Adipose tissue (tissue), 3 donors: ENCODE measurements around the gene TMEM255B. TPM values are rescaled to one million over a fixed set of nuclear protein-coding genes. Genes with fewer than 3 reads are reported as not detected.
"Not testable (repeated sequence)": the region's sequence is repeated elsewhere in the genome, so short reads cannot be mapped to it uniquely, and the experiment has no call there.

ENCODE experiments used
- H3K27ac ChIP-seq: one replicate; pipeline ENCODE4 v1.5.1; 2013; ENCODE audit warnings: low read depth, low read length
- WGBS, 3 donors: extraction: QIAGEN DNeasy Blood & Tissue Kit; methylation state at CpG; one replicate each; pipeline ENCODE4 v1.1.7; 2013; 5-methylcytosine and 5-hydroxymethylcytosine counted together
- polyA plus RNA-seq, 3 donors: library from polyadenylated mRNA; stranded (reverse); fragments of 200-250 nt; gene quantifications; one replicate each; pipeline ENCODE4 v1.2.3, GENCODE V29; 2013
- donor health status: healthy with polysubstance abuse.
- donor health status: Bipolar disorder and iron deficiency.
- donor health status: healthy.

The TMEM255B gene
- polyA plus RNA-seq, 3 donors: 3.9 to 24.7 (median 14.2) TPM

DNA sequence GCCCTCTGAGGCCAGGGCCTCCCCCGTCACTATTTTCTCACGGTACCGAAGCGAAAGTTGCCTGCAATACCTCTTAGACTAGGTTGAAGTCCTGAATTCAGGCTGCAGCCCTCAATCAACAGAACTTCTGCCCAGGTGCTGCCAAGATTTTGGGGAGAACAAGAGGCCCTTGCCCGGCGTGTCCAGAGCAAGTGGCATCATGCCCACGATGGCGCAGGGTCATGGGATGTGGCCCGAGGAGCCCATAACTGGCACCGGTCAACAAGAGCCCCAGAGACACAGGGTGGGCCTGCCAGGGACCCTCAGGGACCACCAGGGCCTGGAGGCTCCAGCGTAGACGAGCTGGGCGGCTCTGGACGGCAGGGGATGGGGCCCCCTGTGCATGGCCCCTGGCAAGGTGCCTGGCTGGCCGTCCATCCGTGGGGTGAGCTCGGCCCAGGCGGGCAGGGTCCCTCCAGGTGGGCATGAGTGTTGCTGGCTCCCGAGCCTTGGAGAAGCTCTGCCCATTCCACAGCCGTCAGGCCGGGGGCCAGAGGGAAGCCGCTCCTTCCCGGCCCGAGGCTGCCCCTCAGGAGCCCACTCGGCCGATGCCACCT lies 59.8 kb downstream of the TMEM255B start:
- no peak overlapping the region for H3K27ac ChIP-seq

DNA sequence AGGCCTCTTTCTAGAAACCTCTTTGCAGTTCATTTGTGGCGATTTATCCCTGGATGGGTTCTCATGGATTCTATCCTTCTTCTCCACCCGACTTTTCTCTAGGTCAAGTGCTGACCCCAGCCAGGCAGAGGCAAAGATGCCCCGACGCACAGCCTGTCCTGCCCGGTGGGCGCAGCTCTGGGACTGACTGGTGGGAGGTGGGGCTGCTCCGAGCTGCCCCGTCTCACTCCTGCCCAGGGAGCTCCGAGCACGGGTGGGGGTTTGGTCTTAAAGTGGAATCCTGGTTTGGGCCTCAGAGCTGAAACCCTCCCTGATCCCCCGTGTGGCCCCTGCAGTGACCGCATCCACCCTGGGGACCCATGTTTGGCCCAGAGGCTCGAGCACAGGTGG lies 60.3 kb downstream of the TMEM255B start:
- H3K27ac ChIP-seq: no peak overlapping the region
- 83 to 90% (median 84%) methylated on average over 13 of the region's 13 CpGs for WGBS, 3 donors

More for the DNA sequence above, 59.8 kb downstream of the TMEM255B start:
- 88 to 94% (median 92%) methylated on average over 26 of the region's 26 CpGs for WGBS, 3 donors

DNA sequence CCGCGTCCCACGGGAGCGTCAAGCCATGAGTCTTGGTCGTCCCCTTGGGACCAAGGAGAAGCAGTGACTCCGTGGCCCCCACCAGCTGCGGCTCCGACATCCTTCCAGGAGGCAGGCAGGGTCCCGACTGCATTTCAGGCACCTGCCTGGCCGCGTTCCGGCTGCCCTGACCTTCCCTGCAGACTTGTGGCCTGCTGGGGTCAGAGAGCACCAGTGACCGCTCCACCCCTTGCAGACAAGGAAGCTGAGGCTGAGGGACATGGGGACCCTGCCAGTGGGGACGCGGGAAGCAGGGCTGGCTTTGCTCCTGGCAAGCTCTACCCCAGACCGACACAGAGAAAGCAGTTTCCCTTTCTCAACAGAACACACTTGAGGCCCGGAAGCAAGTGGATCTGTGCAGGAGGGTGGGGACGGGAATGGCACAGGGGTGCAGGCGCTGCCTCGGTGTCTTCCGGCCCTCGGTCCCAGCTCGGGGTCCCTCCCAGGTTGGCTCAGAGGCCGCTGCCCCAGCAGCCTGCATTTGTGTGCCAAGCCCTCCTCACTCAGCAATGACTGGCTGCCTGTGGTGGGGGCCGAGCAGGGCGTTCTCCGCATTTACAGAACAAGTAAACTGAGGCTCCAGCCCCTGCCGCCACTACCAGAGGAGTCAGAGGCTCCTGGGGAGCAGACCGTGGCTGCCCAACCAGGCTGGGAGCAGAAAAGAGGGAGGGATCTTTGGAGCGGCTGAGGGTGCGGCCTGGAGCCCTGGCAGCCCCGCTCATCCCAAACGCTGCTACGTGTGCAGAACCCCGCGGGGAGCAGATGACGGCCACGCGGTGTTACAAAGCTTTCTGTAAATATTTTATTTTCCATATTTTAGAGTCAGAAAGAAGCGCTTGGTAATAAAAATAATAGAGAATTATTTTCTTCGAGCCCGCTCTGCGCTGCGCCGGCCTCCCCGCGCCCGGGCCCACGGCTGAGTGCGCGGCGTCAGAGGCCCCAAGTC lies 61.0 kb downstream of the TMEM255B start:
- WGBS, 3 donors: 74 to 85% (median 84%) methylated on average over 52 of the region's 52 CpGs
- H3K27ac ChIP-seq: no peak overlapping the region

DNA sequence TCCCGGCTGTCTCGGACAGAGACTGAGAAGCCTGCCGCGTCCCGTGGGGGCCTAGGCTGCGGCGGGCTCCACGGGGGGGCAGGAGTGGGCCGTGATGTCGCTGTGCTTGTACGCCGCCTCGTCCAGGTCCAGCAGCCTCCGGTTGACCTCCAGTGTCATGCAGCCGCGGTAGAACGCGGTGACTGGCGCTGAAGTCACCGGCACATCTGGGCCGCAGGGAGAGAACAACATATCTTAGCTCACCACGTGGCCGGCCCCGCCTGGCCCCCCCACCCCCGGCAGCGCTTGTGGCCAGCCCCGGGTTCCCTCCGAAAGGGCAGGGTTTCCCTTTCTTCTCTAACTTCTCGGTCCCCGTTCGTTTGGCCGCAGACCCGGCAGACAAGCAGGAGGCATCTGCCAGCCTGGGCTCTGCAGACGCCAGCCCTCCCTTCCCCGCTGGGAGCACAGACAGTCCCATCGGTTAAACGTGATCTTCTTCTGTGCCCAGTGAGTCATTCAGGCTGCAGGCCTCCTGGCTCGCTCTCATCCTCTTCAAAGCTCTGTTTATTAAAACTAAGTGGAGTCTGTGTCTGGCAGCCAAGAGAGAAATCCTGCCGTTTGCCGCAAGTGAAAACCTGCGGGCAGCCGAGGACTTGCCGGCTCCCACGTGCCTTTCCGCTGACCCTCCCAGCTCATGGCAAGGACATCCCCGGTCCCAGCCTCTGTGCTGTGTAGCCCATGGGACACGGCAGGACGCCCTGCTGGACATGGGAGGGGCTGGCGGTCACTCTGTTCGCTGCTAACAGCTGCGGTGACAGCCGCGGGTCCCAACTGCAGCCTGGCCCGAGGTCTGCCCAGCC lies 62.0 kb downstream of the TMEM255B start:
- H3K27ac ChIP-seq: no peak overlapping the region
- 46 to 61% (median 47%) methylated on average over 50 to 54 of the region's 54 CpGs for WGBS, 3 donors

DNA sequence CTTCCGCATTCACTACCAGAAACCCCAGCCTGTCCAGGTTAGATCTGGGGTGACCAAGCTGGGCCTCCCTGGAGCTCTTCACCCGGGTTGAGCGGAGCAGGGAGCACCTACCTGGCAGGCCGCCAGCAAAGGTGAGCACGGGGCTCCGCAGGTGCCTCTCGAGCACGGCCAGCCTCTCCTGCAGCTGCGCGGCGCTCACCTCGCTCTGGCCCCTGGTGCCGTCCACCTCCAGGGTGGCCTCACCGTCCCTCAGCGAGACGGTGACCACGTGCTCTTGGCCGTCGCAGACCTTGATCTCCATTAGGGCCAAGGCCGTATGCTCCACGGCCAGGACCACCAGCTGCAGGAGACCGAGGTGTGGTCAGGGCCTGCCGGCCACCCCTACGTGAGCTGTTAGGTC lies 62.8 kb downstream of the TMEM255B start:
- 90 to 93% (median 91%) methylated on average over 23 to 24 of the region's 24 CpGs for WGBS, 3 donors
- no peak overlapping the region for H3K27ac ChIP-seq

DNA sequence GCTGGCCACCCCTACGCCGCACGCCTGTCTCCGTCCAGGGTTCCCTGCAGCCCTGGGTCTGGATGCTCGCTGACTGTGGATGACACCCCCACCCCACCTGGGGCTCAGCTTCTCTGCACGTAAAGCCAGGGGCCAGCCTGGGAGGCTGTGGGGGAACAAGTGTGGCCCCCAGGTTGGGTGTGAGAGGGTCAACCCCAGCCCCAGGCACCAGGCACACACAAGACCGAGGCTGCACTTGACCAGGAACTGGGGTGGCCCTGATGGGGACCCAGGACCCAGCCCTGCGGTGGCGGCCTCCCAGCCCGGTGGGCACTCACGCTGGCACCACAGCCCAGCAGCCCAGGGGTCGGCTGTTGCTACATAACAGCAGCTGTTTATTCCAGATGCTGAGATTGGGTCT lies 63.2 kb downstream of the TMEM255B start:
- H3K27ac ChIP-seq: no peak overlapping the region
- 96 to 98% (median 98%) methylated on average over 12 of the region's 12 CpGs for WGBS, 3 donors

DNA sequence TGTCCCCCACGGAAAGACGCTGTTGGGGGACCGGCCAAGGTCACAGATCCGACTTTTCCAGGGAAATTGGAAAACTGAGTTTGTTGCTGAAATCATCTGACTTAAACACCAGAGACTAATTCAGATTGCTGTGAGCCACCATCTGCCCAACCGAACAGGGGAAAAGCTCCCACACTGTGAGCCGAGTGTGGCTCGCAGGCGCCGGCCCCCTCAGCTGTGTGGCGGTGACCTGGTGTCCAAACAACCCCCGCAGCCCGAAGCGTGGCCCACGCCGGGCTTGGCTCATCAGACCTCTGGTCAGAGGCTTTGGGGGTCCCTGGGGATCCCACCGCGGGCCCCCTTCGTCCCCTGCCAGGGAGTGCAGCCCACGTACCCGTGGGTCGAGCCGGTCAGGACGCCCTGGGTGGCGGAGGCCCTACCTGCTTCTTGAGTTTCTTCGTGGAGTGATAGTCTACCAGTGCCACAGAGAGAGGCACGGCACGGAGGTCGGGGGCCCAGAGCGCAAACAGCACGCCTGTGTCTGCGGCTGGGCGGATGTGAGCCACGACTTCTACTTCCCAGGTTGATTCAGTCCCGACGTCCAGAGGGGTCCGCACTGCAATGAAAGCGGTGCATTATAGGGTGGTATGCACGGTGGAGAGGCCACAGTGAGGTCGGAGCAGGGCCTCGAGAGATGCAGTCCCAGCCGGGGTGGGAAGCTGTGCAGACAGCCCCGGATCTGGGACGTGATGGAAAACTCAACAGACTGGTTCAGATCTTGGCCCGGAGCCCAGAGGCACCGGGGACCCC lies 64.1 kb downstream of the TMEM255B start:
- no peak overlapping the region for H3K27ac ChIP-seq
- WGBS, 3 donors: 89 to 95% (median 92%) methylated on average over 45 of the region's 45 CpGs

DNA sequence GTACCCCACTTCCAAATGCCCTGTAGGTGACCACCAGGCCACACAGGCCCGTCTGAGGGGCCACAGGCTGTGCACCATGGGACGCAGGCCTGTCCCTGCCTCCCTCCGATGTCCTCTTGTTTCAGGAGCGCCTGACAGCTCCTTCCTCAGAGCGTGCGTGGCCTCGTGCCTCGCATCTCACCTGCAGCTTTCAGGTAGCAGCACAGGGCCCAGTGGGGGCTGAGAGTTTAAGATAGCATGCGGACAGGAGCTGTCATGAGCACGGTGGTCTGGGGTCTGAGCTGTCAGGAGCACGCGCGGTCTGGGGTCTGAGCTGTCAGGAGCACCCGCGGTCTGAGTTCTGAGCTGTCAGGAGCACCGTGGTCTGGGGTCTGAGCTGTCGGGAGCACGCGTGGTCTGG lies 64.7 kb downstream of the TMEM255B start:
- WGBS, 3 donors: 82 to 96% (median 94%) methylated on average over 19 of the region's 19 CpGs
- no peak overlapping the region for H3K27ac ChIP-seq

DNA sequence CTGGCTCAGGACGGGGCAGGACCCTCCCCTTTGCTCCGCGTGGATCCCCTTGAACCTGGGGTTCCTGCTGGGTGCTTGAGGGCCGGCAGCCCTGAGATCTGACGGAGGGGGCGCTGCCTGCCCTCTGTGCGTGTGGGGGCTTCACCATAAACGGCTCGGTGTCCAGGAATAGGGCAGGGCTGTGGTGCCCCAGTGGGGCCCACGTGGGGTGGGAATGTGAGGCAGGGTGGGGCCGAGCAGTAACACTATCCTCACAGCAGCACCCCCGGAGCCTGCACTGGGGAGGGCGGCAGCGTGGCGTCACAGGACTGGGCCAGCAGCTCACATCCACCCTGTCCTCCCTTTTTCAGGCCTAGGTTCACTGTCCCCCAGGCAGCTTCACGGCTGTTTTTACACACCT lies 66.8 kb downstream of the TMEM255B start:
- WGBS, 3 donors: 79 to 87% (median 80%) methylated on average over 16 of the region's 16 CpGs
- no peak overlapping the region for H3K27ac ChIP-seq

DNA sequence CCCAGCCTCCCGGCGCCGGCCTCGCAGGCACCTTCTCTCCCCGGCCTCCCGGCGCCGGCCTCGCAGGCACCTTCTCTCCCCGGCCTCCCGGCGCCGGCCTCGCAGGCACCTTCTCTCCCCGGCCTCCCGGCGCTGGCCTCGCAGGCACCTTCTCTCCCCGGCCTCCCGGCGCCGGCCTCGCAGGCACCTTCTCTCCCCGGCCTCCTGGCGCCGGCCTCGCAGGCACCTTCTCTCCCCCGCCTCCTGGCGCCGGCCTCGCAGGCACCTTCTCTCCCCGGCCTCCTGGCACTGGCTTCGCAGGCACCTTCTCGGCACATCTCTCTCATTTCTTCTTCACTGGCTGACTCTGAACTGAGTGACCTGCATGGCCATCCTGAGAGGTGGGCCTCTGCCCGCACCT lies 67.4 kb downstream of the TMEM255B start:
- not testable (repeated sequence) for H3K27ac ChIP-seq
- WGBS, 3 donors: 92 to 98% (median 93%) methylated on average over 14 to 35 of the region's 35 CpGs

DNA sequence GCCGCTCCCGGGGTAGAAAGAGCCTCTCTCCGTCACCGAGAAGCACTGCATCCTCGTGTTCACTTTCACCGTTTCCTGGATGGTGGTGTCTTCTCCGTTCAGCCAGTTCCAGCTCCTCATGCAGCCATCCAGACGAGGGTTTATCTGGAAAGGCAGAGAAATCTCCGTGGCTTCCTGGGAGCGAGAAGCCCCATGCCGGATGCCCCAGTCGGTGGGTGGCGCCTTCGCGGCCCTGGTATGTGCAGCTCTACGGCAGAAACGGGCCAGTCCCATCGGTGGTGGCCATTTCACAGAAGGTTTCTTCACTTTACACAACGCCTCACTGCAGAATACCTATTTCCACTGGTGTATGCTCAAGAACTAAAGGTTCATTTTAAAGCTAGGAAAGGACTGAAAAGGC lies 68.0 kb downstream of the TMEM255B start:
- 91 to 96% (median 94%) methylated on average over 19 of the region's 19 CpGs for WGBS, 3 donors
- H3K27ac ChIP-seq: no peak overlapping the region

DNA sequence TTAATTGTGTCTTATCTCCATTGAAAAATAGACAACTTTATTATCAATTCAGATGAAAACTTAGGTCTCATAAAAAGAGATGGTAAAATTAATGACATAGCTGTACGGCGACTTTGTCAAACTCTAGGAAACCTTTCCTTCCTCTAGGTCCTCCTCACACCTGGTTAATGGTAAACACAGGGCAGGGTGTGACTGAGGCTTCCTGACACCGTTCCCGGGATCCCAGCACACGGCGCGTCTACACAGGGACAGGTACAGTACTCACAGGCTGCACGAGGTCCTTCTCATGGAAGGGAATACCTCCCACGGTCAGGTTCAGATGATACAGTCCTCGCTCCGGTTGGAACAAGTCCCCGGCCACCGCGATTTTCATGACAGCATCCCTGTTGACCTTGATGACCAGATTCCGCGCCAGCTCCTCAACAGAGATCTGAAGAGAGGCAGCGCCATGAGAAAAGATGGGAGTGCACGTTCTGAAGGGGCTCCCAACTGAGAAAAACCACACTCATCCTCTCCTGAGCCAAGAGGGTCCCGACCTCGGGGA lies 69.3 kb downstream of the TMEM255B start:
- 94 to 95% (median 95%) methylated on average over 20 of the region's 20 CpGs for WGBS, 3 donors
- H3K27ac ChIP-seq: no peak overlapping the region

DNA sequence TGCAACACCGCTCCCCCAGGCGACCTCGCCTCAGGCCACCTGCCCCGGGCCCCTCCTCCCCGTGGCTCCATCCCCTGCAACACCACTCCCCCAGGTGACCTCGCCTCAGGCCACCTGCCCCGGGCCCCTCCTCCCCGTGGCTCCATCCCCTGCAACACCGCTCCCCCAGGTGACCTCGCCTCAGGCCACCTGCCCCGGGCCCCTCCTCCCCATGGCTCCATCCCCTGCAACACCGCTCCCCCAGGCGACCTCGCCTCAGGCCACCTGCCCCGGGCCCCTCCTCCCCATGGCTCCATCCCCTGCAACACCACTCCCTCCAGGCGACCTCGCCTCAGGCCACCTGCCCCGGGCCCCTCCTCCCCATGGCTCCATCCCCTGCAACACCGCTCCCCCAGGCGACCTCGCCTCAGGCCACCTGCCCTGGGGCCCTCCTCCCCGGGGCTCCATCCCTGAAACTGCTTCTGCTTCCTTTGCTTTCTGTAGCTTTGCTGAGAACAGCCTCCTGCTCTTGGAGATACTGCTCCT lies 71.5 kb downstream of the TMEM255B start:
- WGBS, 3 donors: 91 to 94% (median 92%) methylated on average over 7 to 20 of the region's 22 CpGs

DNA sequence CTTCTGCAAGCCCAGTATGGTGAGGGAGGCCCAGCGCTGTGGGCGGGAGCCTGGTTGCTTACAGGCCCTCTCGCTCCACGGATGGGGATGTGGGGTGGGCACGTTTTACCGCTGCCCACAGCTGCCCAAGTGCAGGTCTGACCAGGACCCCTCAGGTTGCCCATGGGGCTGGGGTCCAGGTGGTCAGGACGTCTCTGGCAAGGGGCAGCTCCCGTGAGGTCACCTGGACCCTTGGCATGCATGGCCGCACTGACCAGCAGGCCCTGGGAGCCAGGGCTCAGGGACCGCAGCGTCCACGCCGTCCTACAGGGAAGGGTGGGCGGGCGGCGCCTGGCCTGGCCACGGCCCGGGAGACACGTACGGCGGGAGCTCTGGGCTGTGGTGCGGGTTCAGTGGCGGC lies 72.0 kb downstream of the TMEM255B start:
- H3K27ac ChIP-seq: no peak overlapping the region
- 92 to 93% (median 92%) methylated on average over 21 to 23 of the region's 23 CpGs for WGBS, 3 donors

More for the DNA sequence above, 71.5 kb downstream of the TMEM255B start:
- H3K27ac ChIP-seq: not testable (repeated sequence)

DNA sequence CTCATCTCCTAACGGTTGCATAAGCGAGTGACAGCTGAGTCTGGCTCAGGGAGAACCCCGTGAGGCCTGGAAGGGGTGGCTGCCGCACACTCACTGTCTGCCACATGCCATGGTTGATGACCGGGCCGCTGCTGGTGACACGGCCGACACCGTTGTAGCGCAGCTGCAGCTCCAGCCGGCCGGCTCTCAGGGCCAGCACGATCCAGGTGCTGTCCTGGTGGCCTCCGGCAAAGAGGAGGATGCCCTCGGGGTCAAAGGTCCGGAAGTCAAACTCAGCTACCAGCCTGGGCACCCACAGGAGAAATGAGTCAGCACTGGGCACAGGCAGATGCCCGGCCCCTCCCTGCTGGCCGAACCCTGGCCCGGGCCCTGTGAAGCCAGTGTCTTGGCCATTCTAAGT lies 73.2 kb downstream of the TMEM255B start:
- H3K27ac ChIP-seq: no peak overlapping the region
- 91 to 94% (median 92%) methylated on average over 19 of the region's 19 CpGs for WGBS, 3 donors

DNA sequence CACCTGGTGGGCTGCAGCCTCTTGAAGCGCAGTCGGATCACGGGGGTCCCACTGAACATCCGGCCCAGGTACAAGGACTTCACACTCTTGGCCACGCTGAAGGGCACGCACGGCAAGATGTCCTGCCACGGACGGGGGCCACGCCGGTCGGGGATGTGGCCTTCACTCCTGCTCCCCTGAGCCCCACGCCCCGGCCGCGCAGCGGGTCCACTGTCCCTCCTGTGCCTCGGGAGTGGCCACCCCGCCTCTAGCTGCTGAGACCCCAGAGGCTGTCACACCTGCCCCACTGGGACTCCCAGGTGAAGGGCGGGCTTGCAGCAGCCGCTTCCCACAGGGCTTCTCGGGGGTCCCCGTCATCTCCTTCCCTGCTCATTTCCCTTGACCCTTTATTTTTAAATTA lies 73.6 kb downstream of the TMEM255B start:
- 96% methylated on average over 16 to 23 of the region's 23 CpGs for WGBS, 3 donors
- no peak overlapping the region for H3K27ac ChIP-seq

DNA sequence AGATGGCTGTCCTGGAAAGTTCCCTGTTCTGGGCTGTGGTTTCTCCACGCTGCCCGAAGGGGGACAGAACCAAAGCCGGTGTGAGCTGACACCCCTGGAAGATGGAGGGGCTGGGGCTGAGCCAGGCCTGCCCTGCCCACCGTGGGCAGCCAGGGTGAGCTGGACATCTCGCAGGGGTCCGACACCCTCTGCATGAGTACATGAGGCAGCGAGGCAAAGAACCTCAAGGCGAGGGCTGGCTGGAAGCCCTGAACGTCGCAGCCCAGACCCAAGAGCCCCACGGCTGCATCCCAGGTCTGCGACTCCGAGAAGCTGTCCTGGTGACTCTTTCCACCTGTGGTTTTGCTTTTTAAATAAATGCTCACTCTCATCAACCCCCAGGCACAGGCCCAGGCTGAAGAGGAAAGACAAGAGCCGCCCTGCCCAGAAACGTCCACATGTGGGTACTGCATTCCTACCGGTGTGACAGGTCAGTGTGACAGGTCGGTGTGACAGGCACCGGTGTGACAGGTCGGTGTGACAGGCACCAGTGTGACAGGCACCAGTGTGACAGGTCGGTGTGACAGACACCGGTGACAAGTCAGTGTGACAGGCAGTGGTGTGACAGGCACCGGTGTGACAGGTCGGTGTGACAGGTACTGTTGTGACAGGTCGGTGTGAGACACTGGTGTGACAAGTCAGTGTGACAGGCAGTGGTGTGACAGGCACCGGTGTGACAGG lies 74.2 kb downstream of the TMEM255B start:
- no peak overlapping the region for H3K27ac ChIP-seq
- whole genome bisulfite sequencing, 3 donors: 91 to 94% (median 93%) methylated on average over 25 of the region's 25 CpGs
